Measurements from ENCODE around the gene MAP3K14. TPM values are rescaled to one million over a fixed set of nuclear protein-coding genes. Genes with fewer than 3 reads are reported as not detected.
"Not testable (repeated sequence)": the region's sequence is repeated elsewhere in the genome, so short reads cannot be mapped to it uniquely, and the experiment has no call there.

MAP3K14 gene
- total RNA-seq, 1 experiment from 2014 or later = 4.3 TPM

DNA sequence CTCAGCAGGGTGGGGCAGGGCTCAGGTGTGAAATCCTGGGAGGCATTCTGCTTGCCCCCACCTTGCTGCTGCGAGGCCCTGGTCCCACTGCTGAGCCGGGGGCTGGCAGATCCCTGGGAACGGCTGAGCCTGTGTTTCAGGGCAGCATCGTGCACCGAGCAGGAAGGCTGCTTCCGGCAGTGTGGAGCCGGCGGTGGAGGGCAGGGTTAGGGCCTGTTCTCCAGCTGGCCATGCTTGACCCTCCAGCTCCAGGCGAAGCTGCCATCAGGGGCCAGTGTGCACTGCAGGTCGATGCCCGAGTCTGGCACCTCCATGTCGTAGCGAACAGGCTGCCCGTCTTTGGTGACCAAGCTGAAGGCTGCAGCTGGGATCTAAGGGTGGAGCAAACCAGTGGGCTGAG is 52.4 kb downstream of the MAP3K14 start:
- DNase-seq (ENCODE audit: extremely low read depth, low read depth) = no peak

DNA sequence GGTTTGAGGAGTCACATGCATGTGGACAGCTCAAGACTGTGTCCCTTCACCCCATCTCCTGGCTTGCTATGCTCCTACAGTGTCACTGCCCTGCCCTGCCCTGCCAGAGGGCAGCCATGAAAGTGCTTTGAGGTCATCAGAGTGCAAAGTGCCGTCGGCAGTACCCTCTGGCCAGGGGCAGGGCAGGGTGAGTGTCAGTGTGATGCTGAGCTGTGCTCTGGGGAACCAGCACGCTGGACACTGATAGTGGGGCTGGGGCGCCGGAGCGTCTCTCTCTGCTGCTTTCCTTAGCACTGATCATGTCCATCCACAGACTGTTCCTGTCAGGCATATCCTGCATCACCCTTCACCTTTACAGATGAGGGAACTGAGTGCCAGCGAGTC is 53.4 kb downstream of the MAP3K14 start:
- no peak for DNase-seq (ENCODE audit: extremely low read depth, low read depth)

DNA sequence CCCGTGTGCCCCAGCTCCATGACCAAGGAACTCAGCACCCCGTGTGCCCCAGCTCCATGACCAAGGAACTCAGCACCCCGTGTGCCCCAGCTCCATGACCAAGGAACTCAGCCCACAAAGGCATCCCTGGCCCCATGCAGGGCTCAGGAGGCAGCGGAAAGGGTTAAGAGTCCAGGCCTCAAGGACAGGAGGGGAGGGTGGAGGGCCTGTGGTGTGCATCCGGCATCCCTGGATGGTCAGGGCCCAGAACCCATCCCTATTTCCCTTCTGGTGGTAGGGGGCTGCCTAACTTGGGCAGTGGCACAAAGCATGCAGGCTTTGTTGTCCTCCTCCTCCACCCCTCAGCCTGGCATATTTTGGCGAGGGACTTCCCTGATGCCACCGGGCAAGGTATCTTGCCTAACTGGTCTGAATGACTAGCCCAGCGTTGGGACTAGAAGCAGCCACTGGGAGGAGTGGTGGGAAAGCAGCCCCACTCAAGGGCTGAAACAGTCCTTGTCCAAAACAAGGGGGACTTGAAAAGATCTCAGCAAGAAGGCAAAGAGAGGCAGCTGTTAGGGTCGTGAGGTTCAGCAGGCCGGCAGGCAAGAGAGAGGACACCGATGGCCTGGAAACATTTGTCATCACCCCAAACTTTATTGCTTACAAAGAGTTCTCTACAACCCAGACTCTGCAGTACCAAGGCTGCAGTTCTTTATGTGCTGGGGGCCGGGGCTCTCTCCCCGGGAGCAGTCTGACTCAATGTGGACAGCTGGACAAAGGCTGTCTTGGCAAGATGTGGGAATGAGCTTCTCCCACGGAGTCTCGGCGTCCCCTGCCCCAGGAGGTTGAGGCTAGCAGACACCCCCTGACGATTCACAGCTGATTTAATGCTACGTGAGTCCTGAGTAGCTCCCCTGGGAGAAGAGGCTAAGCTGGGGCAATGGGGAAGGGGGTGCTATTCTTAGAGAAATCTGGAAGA is 54.0 kb downstream of the MAP3K14 start:
- DNase-seq (ENCODE audit: extremely low read depth, low read depth) = no peak

DNA sequence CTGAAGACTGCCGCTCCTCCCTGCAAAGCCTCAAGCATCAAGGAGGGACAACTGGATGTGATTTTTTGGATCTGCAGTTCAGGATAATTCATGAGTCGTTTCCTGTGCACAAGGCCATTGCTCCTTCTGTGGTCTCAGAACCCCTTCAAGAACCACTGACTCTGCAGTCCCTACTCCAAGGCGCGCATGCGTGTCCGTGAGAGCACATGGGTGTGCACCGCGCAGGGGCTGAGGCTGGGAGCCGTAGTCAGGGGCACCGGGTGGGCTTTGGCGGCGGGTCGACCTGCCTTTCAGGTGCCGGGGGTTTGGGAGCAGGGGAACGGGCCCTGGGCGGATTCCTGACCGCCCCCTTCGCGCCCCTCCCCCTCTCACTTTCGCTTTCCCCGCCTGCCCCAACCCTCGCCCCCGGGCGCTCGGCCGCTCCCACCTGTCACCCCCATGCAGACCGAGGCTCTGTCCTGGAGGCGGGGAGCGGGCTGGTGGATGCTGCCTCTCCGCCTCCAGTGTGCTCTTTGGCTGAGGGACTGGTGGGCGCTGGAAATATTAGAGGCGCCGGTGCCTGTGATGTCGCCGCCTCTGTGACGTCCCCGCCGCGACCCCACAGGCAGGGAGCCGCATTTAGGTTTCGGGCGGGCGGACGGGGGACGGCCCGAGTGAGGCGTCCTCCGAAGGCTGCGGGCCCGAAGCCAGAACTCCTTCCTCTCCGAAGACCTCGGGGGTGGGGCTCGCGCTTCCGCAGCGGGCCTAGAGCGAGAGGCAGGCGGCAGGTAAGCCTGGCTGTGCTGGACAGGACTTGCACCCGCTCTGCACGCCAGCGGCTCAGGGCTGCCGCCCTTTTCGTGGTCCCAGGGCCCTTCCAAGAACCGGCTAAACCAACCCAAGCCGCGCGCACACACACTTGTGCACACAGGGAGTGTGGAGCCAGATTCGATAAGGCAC is 55.0 kb downstream of the MAP3K14 start, which contains the start of gene SPATA32:
SPATA32 (minus strand) TSS at position 518 of the 939 bp plus-strand sequence; CDS start at position 440, 78 bp downstream.
- no peak for DNase-seq (ENCODE audit: extremely low read depth, low read depth)

DNA sequence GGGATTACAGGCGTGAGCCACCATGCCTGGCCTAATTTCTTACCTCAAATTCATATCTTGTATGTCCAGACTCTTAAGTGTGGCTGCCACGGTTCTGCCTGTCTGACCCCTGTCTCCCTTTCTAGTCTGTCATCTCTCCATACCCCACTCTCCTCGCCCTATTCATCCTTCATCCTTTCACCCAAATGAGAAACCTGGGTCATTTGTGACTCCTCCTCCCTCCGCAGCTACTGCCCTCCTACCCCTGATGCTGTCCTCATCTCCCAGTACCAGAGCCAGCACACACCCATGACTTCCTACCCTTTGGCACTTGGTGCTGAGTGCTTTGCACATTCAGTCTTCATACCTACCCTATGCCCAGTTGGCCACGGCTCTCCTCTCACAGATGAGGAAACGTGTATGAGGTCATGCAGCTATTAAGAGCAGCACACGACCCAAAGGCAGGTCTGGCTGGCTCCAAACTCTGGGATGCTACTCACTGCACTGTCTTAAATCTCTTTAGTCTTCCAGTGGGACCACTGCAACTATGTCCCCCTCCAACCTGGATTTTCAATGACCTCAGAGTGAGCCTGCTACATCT is 56.5 kb downstream of the MAP3K14 start:
- DNase-seq (ENCODE audit: extremely low read depth, low read depth) = no peak

DNA sequence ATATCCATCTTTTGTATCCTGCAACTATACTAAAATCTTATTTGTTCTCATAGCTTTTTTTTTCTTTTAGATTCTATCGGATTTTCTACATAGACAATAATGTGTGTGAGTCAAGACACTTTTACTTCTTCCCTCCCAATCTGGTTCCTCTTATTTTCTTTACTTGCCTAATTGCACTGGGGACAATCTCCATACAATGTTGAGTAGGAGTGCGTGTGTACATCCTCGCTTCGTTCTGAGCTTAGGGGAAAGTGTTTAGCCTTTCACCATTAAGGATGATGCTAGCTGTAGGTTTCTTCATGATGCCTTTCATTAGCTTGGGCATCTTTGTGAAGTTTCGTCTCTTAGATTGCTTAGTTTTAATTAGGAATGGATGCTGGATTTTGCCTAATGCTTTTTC is 57.8 kb downstream of the MAP3K14 start:
- DNase-seq (ENCODE audit: extremely low read depth, low read depth) = no peak

DNA sequence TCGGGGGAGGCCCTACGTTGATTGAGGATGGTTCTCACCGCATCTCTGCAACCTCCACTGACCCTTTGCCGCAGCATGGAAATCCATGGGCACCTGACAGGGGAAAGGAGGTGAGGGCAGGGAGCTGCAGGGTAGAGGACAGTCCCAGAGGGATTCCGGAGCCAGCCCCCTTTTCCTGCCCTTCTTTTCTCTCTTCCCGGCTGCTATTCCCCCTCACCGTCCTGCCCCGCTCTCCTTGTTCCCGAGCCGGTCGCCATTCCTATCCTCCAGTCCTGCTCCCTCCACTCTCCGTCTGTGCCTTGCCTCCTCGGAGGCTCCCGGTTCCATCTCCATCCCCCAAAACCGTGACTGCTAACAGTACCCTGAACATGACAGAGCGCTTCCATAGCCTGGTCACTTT is 59.7 kb downstream of the MAP3K14 start:
- no peak for DNase-seq (ENCODE audit: extremely low read depth, low read depth)

DNA sequence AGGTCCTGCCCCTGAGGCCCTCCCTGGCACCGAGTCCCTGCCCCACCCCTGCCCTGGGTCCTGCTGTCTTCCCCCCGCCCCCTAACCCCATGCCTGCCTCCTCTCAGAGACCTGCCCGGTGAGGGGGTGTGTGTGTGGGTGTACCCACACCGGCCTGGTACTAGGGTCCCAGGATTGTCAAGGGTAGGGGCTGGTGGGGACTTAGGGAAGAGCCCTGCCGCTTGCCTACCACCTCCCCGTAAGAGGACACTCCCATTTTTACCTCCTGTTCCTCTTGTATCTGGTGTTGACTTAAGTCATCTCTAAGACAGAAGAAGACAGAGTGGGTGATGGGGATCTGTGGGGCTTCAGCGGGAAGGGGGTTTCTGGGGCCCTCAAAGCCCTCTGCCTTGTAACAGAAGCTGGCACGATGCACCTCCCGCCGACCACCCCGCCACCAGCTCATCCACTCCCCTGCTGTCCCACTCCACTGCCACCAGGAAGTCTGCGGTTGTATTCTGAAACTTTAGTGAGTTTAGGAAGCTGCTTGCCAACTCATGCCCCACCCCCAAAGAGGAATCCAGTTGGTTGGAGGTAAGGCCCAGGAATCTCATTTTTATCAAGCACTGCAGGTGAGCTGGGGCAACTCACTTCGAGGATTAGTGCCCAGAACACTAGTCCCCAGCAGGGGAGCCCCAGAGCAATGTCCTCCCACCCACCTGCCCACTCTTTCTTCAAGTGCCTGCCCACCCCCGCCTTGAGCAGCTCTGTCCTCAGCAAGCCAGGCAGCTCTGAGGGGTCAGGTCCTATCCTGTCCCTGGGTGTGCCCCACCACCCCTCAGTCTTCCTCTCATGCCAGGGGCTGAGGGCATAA is 60.5 kb downstream of the MAP3K14 start:
- no peak for DNase-seq (ENCODE audit: extremely low read depth, low read depth)

DNA sequence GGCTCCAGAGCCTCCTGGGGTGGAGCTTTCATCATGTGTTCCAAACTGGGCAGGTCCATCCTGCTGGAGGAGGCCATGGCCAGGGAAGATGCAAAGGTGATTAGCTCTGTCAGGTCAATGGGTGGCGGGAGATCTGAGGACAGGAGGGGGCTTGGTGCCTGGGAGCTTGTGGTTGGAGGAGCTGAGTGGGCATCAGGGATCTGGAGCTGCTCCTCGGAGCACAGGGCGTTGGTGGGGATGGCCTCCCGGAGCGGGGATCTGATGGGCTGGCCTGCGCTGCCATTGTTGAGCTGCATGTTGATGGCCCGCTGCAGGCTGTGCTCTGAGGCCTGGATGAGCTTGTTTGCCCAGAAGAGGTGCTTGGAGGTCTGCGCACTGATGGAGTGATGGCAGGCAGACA is 61.5 kb downstream of the MAP3K14 start:
- no peak for DNase-seq (ENCODE audit: extremely low read depth, low read depth)

DNA sequence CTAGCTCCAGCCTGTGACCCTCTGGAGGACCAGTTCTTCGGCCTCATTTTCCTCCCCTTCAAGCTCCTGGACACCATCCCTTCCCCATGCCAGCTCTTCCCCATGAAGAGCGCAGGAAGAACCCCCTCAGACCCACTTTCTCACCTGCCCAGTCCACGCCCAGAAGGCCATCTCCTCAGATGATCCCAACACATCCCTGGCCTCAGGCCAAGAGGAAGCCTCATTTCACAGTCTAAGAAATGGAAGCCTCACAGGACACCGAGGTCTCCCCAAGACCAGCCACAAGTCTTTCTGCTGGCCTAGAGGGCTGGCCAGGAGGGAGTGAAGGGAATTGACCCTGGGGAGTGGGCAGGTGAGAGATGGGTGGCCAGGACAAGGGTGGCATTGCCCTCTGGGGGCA is 62.9 kb downstream of the MAP3K14 start:
- DNase-seq (ENCODE audit: extremely low read depth, low read depth) = no peak

DNA sequence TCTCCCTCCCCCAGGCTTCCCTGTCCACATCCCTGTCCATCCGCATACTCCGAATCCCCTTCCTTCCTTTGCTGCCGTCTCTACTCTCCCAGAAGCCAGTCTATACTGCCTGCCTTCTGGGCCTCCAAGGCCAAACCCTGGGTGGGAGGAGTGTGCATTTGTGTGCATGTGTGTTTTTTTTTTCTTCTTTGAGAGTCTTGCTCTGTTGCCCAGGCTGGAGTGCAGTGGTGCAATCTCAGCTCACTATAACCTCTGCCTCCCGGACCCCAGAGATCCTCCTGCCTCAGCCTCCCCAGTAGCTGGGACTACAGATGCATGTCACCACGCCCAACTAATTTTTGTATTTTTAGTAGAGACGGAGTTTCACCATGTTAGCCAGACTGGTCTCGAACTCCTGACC is 63.6 kb downstream of the MAP3K14 start:
- not testable (repeated sequence) for DNase-seq (ENCODE audit: extremely low read depth, low read depth)

DNA sequence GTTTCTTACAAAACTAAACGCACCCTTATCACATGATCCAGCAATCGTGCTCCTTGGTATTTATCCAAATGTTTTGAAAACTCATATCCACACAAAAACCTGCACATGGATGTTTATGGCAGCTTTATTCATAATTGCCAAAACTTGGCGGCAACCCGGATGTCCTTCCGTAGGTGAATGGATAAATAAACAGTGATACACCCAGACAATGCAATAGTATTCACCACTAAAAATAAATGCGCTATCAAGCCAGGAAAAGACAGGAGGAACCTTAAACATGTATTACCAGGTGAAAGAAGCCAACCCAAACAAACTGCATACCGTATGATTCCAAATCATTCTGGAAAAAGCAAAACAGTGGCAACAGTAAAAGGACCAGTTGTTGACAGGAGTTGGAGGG is 64.9 kb downstream of the MAP3K14 start:
- no peak for DNase-seq (ENCODE audit: extremely low read depth, low read depth)

DNA sequence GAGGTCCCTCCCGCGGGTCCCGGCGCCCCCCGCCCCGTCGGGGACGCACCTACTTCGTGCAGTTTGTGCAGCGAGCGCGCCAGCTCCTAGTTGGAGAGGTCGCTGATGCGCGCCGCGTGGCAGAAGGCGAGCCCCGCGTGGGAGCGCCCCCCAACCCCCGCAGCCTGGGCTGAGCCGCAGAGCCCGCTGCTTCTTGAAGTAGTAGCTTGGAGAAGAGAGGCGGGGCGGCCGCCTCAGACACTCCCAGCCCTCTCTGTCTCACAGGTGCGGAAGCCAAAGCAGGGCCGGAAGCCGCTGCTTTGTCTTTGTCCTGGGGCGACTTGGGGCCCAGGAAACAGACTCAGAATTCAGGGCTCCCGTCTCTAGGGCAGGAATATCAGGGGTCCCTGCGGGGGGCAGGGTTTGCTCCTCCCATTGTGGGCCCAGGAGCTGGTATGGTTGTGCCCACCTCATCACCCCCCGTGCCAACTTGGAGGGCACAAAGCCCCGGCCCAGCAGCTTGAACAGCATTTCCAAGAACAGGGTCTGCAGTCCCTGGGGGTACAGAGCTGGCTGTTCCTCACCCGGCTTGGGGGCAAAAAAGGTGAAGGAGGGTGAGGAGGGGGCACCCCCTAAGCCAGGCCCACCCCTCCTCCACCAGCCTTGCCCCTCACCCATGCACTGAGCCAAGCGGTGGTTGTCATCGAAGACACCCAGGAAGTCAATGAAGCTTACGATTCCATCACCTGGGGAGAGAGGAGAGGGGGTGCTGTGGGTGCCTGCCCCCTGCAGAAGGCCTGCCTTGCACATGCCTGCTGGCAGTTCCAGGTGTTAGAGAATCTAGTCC is 68.5 kb downstream of the MAP3K14 start:
- DNase-seq (ENCODE audit: extremely low read depth, low read depth) = no peak

DNA sequence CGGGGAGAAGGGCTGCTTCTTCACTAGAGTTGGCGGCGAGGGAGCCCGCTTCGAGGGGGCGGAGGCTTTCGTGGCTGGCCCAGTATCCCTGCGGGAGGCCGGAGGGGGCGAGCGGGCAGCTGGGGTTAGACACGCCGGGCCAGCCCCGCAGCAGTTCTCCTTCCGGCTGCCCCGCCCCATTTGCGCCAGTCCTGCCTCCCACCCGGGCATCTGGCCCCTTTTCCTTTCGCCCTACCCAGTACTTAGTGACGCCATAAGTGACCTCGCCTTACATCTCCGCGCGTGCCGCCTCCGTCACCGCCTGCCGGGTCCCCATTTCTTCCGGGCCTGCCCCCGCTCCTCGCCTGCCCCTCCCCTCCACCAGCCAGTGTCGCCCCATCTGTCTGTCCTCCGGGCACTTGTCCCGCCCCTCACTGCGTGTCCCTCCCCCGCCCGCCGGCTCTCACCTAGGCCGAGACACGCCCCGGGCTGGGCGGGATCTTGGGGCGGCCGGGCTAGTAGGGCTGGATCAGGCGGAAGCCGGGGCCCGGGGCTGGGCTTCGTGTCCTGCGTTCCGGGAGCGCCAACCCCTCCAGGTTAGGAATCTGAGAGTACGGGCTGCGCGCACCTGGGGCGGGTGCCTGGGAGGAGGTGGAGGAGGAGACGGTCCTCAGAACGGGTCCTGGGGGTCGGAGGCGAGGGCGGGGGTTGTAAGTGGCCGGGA is 69.2 kb downstream of the MAP3K14 start:
- DNase-seq (ENCODE audit: extremely low read depth, low read depth) = peak; percentile 95

DNA sequence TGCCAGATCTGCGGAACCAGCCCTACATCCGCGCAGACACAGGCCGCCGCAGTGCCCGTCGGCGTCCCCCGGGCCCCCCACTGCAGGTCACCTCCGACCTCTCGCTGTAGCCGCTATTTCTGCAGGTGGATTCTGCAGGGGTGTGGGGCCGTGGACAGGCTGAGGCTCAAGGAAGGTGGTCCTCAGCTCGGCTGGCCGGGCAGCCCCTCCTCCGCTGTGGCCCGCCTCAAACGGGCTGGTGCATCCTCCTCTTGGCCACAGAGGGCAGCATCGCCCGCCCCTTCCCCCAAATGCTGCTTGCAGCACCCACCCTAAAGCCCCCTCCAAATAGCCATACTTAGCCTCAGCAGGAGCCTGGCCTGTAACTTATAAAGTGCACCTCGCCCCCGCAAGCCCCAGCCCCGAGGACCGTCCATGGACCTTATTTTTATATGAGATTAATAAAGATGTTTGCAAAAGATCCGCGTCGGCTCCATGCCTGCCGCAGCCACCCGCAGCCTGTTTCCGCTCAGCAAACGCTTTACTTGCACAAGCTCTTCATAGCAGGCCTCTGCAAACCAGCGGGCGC is 69.9 kb downstream of the MAP3K14 start:
- DNase-seq (ENCODE audit: extremely low read depth, low read depth) = no peak

DNA sequence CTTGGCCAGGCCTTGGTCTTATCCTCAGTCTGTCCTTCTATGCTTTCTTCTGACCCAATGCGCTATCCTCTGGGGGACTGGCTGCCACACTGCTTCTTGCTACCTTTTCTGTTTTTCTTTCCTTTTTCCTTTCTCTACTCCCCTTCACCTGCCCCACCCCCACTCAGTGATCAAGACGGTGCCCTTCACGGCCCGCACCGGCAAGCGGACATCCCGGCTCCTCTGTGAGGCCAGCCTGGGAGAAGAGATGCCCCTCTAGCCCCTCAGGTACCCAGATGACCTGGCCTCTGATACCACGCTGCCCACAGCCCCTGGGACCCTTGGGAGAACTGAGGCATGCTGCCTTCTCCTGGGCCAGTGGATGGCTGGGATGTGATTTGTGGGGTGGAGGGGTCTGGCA is 70.5 kb downstream of the MAP3K14 start:
- no peak for DNase-seq (ENCODE audit: extremely low read depth, low read depth)

DNA sequence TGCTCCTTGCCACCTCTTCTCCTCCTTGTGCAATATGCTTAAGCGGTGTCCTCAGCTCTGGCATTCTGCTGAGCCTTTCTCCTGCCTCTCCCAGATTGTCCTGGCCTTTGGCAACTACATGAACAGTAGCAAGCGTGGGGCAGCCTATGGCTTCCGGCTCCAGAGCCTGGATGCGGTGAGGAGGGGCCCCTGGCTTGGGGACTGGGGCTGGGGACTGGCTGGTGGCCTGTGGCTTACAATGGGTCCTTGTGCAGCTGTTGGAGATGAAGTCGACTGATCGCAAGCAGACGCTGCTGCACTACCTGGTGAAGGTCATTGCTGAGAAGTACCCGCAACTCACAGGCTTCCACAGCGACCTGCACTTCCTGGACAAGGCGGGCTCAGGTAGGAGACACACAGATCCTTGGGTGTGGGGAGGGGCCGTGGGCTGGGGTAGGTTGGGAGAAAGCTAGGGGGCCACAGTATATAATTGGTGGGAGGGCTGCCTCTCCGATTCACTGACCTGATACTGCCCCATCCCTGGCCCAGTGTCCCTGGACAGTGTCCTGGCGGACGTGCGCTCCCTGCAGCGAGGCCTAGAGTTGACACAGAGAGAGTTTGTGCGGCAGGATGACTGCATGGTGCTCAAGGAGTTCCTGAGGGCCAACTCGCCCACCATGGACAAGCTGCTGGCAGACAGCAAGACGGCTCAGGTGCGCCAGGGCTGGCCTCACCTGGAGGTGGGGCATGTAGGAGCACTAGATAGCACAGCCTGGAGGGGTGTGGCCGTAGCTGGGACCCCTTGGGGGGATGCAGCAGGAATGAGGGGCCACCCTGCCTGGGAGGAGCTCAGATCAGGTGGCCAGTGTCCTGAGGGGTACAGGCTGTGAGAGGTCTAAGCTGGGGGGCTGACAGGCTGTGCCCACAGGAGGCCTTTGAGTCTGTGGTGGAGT is 71.8 kb downstream of the MAP3K14 start:
- DNase-seq (ENCODE audit: extremely low read depth, low read depth) = no peak
